Right renal pelvis (tissue), 4 donors: ENCODE measurements around the gene SDHAF1. TPM values are rescaled to one million over a fixed set of nuclear protein-coding genes. Genes with fewer than 3 reads are reported as not detected.
"Not testable (repeated sequence)": the region's sequence is repeated elsewhere in the genome, so short reads cannot be mapped to it uniquely, and the experiment has no call there.

Experiments used
- DNase-seq, 4 donors: peaks; one replicate each; pipeline ENCODE4 v3.0.0-alpha.2; 2013; ENCODE audit warnings: low read depth in 4 of 4, low spot score in 3 of 4, missing footprints in 1 of 4
- polyA plus RNA-seq, 4 donors: library from polyadenylated mRNA; unstranded; fragments of 120-200 nt; gene quantifications; one replicate each; pipeline ENCODE4 v1.2.1, GENCODE V29; 2013; ENCODE audit not compliant: insufficient read length in 4 of 4

The SDHAF1 gene
- polyA plus RNA-seq, 4 donors: 12.7 to 18.6 (median 13.2) TPM

- DNase-seq: peak; percentile 94 to 97 (median 95)
Measured at GRCh38 chr19:36014012-36014924, 19.3 kb downstream of the SDHAF1 start, which contains the start of gene ALKBH6. Gene ALKBH6, minus strand, starts transcription at chr19:36014213. Its CDS starts 816 bp downstream, at chr19:36013397.

GRCh38 chr19:36019061-36019670 lies 24.2 kb downstream of the SDHAF1 start:
- DNase-seq: no peak

DNA sequence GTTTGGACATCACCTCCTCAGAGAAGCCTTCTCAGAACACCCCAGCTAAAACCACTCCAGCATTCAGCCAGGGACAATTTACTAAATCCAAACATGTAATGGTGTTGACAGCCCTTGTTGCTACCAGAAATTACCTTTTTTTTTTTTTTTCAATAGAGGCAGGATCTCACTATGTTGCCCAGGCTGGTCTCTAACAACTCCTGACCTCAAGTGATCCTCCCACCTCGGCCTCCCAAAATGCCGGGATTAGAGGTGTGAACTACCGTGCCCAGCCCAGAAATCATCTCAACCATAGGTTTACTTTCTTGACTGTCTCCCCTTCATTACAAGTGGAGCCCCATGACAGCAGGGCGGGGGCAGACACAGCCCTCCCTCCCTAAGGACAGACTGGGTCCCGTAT lies 28.4 kb downstream of the SDHAF1 start:
- DNase-seq: no peak

DNA sequence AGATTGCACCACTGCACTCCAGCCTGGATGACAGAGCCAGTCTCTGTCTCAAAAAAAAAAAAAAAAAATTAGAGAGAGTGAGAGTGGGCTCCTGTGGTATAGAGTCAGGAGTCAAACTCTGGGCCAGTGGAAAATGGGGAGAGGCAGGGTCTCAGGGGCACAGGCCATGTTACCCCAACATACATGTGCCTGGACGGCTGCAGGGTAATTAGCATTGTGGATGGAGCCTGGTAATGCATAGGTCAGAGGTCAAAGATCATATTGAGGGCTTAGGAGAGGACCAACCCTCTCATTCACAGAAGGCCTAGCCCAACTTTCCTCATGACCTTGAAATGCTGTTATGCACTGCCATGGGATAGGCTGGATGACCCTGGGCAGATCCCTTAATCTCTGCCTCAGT lies 30.6 kb downstream of the SDHAF1 start:
- no peak for DNase-seq

DNA sequence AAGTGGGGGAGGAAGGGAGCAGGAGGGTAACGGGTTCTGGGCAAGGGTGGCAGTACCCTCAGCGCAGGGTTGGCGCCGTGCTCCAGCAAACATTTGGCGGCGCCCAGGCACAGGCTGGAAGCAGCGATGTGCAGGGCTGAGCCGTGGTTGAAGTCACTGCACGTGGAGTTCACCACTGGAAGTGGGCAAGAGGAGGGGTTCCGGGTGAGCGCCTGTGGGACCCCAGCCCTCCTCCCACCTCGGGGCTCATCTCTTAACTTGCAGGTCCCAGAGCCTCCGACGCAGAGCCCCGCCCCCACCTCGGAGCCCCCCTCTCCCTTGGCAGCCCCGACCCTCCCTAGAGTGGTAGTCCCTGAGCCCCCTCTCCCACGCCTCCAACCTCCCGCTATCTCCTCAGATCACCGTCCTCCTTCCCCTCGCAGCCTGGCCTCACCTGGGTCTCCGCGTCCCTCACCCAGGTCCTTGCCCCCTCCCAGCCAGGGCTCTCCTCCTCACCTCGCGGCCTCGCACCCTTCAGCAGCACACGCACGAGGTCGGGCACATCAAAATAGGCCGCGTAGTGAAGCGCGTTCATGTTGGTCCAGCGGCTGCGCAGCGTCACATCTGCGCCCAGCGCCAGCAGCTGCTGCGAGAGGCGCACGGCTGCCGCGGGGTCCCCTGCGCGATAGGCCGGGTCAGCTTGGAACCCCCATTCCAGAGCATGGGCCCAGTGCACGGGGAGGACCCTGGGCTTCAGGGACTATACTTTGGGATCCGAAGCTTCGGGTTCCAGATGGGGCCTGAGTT lies 31.3 kb downstream of the SDHAF1 start:
- DNase-seq: no peak

- DNase-seq: no peak
Measured at GRCh38 chr19:36027696-36028095, 32.7 kb downstream of the SDHAF1 start.

DNA sequence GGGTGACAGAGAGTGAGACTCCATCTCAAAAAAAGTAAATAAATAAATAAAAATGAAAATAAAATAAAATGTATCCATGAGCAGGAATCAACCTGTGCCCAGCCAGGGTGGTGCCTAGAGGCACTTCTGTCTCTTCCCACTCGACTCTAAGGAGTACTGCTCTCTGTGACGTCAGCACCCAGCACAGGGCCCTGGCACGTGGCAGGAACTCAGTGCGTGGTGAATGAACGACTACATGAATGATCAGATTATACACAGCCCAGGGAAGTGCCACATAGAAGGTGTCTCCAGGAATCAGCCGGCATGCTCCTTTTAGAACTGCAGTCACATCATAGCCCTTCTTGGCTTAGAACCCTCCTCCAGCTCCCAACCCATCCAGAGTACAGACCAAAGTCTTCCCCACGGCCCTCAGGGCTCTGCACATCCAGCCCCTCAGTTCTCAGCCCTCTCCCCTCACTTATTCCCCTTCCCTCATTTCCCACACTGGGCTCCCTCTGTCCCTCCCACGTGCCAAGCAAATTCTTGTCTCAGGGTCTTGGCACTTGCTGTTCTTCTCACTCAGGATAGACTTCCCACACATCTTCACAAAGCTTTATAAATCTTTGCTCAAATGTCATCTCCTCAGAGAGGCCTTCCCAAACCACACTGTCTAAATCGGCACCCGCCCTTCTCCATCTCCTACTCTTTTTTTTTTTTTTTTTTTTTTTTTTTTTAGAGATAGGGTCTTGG lies 33.5 kb downstream of the SDHAF1 start:
- DNase-seq: no peak

GRCh38 chr19:36030264-36031148 lies 35.5 kb downstream of the SDHAF1 start:
- no peak for DNase-seq

- DNase-seq: no peak
Measured at GRCh38 chr19:36031308-36031707, 36.3 kb downstream of the SDHAF1 start.

GRCh38 chr19:36032251-36033104 lies 37.5 kb downstream of the SDHAF1 start, which contains the start of gene CLIP3:
Gene CLIP3, minus strand, starts transcription at chr19:36032873. Its CDS starts 516 bp downstream, at chr19:36032357.
- peak in 1 of 4 donors; percentile 48 for DNase-seq

DNA sequence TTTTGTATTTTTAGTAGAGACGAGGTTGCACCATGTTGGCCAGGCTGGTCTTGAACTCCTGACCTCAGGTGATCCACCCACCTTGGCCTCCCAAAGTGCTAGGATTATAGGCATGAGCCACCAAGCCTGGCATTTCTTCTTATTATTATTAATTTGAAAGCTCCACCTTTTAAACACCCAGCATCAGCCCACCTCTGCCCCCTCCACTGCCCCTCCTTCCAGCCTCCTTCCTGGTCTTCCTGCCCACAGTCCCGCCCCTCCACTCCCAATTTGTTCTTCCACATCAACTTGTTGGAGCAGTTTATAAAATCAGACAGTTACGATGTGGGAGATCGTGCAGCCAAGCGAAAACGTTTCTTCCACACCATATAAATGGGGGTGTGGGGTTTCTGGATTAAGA lies 45.5 kb downstream of the SDHAF1 start:
- no peak for DNase-seq

DNA sequence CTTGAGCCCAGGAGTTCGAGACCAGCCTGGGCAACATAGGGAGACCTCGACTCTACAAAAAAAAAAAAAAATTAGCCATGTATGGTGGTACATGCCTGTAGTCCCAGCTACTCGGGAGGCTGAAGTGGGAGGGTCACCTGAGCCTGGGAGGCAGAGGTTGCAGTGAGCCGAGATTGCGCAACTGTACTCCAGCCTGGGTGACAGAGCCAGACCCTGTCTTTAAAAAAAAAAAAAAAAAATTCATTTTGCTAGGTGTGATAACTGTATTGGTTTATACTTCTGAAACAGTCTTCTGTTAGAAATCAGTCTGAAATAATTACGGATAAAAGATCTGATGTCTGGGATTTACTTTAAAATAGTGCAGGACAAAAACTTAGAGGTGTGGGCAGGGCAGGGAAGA lies 46.1 kb downstream of the SDHAF1 start:
- DNase-seq: not testable (repeated sequence)

DNA sequence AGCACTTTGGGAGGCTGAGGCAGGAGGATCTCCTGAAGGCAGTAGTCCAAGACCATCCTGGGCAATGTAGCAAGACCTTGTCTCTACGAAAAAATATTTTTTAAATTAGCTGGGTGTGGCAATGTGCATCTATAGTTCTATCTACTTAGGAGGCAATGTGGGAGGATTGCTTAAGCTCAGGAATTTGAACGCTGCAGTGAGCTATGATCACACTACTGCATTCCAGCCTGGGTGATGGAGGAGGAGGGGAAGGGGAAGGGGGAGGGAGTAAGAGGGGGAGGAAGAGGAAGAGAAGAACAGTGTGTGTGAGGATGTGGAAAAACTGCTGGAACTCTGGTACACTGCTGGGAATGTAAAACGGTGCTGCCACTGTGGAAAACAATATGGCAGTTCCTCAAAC lies 46.8 kb downstream of the SDHAF1 start:
- peak in 2 of 4 donors; percentile 49 to 64 for DNase-seq

- DNase-seq: no peak
Measured at GRCh38 chr19:36043952-36044351, 49.0 kb downstream of the SDHAF1 start.
